Fibroblast of villous mesenchyme (primary cell): ENCODE data around the gene TAPT1. TPM values are rescaled to one million over a fixed set of nuclear protein-coding genes. Genes with fewer than 3 reads are reported as not detected.

ENCODE experiments used
- small RNA-seq: library from RNA; depleted of rRNA; stranded (forward); fragments of <200 nt; gene quantifications from one replicate; pipeline ENCODE3, GENCODE V24; 2012
- total RNA-seq: library from RNA; depleted of rRNA; stranded (reverse); fragments of >200 nt; gene quantifications from 2 replicates; pipeline ENCODE4 v1.2.3, GENCODE V29; 2012

Gene TAPT1
- total RNA-seq, 1 donor = 28.5 TPM

Small RNAs within 50 kb of the gene (small RNA-seq; reads per million reads assigned to genes)
- not detected for gene RPS21P4

Other genes starting within 250 kb of the TAPT1 start
- under 0.01 TPM in 2 replicates for gene PROM1, start 142.4 kb downstream of the TAPT1 start, total RNA-seq